Measurements from ENCODE around the gene EPHA8. TPM values are rescaled to one million over a fixed set of nuclear protein-coding genes. Genes with fewer than 3 reads are reported as not detected.
A peak's percentile ranks its signal among the peaks of the same experiment; 100 is the strongest.

Gene EPHA8
- 0.02 and 0.18 TPM in 2 replicates for polyA plus RNA-seq (2012; rRNA removed)
- 0.08 and 0.17 TPM in 2 replicates for polyA plus RNA-seq (2012; cell fraction: cytosol; rRNA removed)
- polyA plus RNA-seq (2012; cell fraction: nucleus; rRNA removed), result 0.13 and 0.38 TPM in 2 replicates

- no peak within 1 kb of the TSS for H3K4me2 ChIP-seq
- H3K36me3 ChIP-seq (replicated peaks in 1 of 2; ENCODE audit: control insufficient read depth in 1 of 2, insufficient read depth in 2 of 2, low read length in 1 of 2), result no peaks in the 10 kb centered on the region
- H3K4me1 ChIP-seq (ENCODE audit: control insufficient read depth in 1 of 2, insufficient read depth in 2 of 2, low read depth in 1 of 2, low read length in 1 of 2), result peaks cover 0 to 18% of the 10 kb centered on the region in 2 experiments; a peak in 1 of 4 replicates
- no peak within 1 kb of the TSS for H3K9ac ChIP-seq
- peak; percentile 89 for DNase-seq
- H3K79me2 ChIP-seq (ENCODE audit: insufficient read depth), result no peaks in the 10 kb centered on the region
- H3K27ac ChIP-seq (ENCODE audit: low read depth in 2 of 2, low read length in 1 of 2), result no peak within 1 kb of the TSS
- peak within 1 kb of the TSS in 1 of 2 experiments; percentile 33; a peak in 1 of 4 replicates for H3K4me3 ChIP-seq (ENCODE audit: low read depth in 2 of 2, low read length in 1 of 2)
- no peaks in the 10 kb centered on the region for H3K9me2 ChIP-seq
- H2AFZ ChIP-seq (ENCODE audit: low read depth), result no peak within 1 kb of the TSS
- H4K20me1 ChIP-seq (ENCODE audit: insufficient read depth), result no peaks in the 10 kb centered on the region
- TF ChIP-seq EZH2phosphoT487 (IDR thresholded peaks at IDR 0.05; ENCODE audit: borderline replicate concordance, low read depth) (no peak), MXI1 (IDR thresholded peaks at IDR 0.05; ENCODE audit: low read depth, low read length) (peak; percentile 36; the same call in 1 of the 2 replicates)
- 64% methylated on average over 12 of the region's 81 CpGs for WGBS (ENCODE audit: low lambda C conversion rate)
- H3K27me3 ChIP-seq (ENCODE audit: insufficient read depth), result peaks cover 60% of the 10 kb centered on the region
- POLR2A ChIA-PET, result no interaction called here
- no peaks in the 10 kb centered on the region for H3K9me3 ChIP-seq
- H3F3A ChIP-seq (replicated peaks; ENCODE audit: insufficient read depth), result no peaks in the 10 kb centered on the region
- CTCF ChIA-PET, result interaction anchor here (0.6 to 1.9 kb wide), 5 partner anchors 10 to 147 kb away, joined by 3 to 6 read pairs (median 5); no protein-coding TSS in a partner anchor
These were observed at the start of gene EPHA8 for GRCh38 chr1:22562584-22563583. TSS of gene EPHA8 (plus strand) at chr1:22563489. CDS start at chr1:22563636, 147 bp downstream.

GRCh38 chr1:22516906-22517571 is 46.2 kb upstream of the EPHA8 start:
- 96% methylated on average over 16 of the region's 16 CpGs for WGBS (ENCODE audit: low lambda C conversion rate)
- H3F3A ChIP-seq (replicated peaks; ENCODE audit: insufficient read depth), result no peaks in the 10 kb centered on the region
- H4K20me1 ChIP-seq (ENCODE audit: insufficient read depth), result no peaks in the 10 kb centered on the region
- no peaks in the 10 kb centered on the region for H3K9me3 ChIP-seq
- ChIA-PET POLR2A (no interaction called here), CTCF (interaction anchor here (0.6 to 5.1 kb wide), 3 partner anchors 10 to 419 kb away, joined by 3 to 28 read pairs (median 3); no protein-coding TSS in a partner anchor)
- no peak overlapping the region for H3K4me3 ChIP-seq (ENCODE audit: low read depth in 2 of 2, low read length in 1 of 2)
- H3K36me3 ChIP-seq (replicated peaks in 1 of 2; ENCODE audit: control insufficient read depth in 1 of 2, insufficient read depth in 2 of 2, low read length in 1 of 2), result peaks cover 23 to 89% of the 10 kb centered on the region in 2 experiments
- DNase-seq, result no peak
- no peak overlapping the region for H3K27ac ChIP-seq (ENCODE audit: low read depth in 2 of 2, low read length in 1 of 2)
- no peak overlapping the region for H3K9ac ChIP-seq
- no peak overlapping the region for H3K4me2 ChIP-seq
- H3K79me2 ChIP-seq (ENCODE audit: insufficient read depth), result no peaks in the 10 kb centered on the region
- H2AFZ ChIP-seq (ENCODE audit: low read depth), result no peak overlapping the region
- TF ChIP-seq RXRA (IDR thresholded peaks at IDR 0.05; ENCODE audit: borderline replicate concordance, low read depth), result no peak
- no peak for TF ChIP-seq SIN3A (IDR thresholded peaks at IDR 0.05; ENCODE audit: borderline replicate concordance, low read depth, low read length)
- TF ChIP-seq FOXJ3 (CRISPR knock-in tag; IDR thresholded peaks at IDR 0.05), result no peak
- no peak for TF ChIP-seq USF1 (IDR thresholded peaks at IDR 0.05; ENCODE audit: borderline replicate concordance, low read depth)
- no peak for TF ChIP-seq TCF12 (IDR thresholded peaks at IDR 0.05)
- no peak for TF ChIP-seq EZH2phosphoT487 (IDR thresholded peaks at IDR 0.05; ENCODE audit: borderline replicate concordance, low read depth)
- no peak for TF ChIP-seq CHD2 (IDR thresholded peaks at IDR 0.05; ENCODE audit: low read length, partially characterized antibody)
- TF ChIP-seq PBX3 (IDR thresholded peaks at IDR 0.05), result no peak
- no peaks in the 10 kb centered on the region for H3K9me2 ChIP-seq
- H3K4me1 ChIP-seq (ENCODE audit: control insufficient read depth in 1 of 2, insufficient read depth in 2 of 2, low read depth in 1 of 2, low read length in 1 of 2), result peaks cover 0 to 16% of the 10 kb centered on the region in 2 experiments; a peak in 2 of 4 replicates
- no peaks in the 10 kb centered on the region for H3K27me3 ChIP-seq (ENCODE audit: insufficient read depth)

Measured in SK-N-SH (cell line).